ENCODE data around the gene CRYBA4. TPM values are rescaled to one million over a fixed set of nuclear protein-coding genes. Genes with fewer than 3 reads are reported as not detected.

CRYBA4 gene
- total RNA-seq, 6 experiments from 2014 or later = not detected

- no peak for DNase-seq
- no peak for TF ChIP-seq CTCF (IDR thresholded peaks at IDR 0.05)
- Mint-ChIP-seq H3K36me3 (ENCODE audit: low read depth) (no peaks in the 10 kb centered on the region), H3K9me3 (no peaks in the 10 kb centered on the region), H3K4me1 (ENCODE audit: low read depth) (peaks cover 28% of the 10 kb centered on the region), H3K27me3 (ENCODE audit: insufficient read depth) (no peaks in the 10 kb centered on the region; the same call in 1 of the 2 replicates), H3K4me3 (no peak overlapping the region), H3K27ac (no peak overlapping the region)
Measured at GRCh38 chr22:26667140-26667539, 45.4 kb downstream of the CRYBA4 start.

GRCh38 chr22:26669060-26669481 lies 47.3 kb downstream of the CRYBA4 start:
- peaks cover 42% of the 10 kb centered on the region for H3K4me1 Mint-ChIP-seq (ENCODE audit: low read depth)
- peaks cover 1% of the 10 kb centered on the region; the same call in 1 of the 2 replicates for H3K36me3 Mint-ChIP-seq (ENCODE audit: low read depth)
- peaks cover 2% of the 10 kb centered on the region; the same call in 1 of the 2 replicates for H3K27me3 Mint-ChIP-seq (ENCODE audit: insufficient read depth)
- peak; percentile 79 for TF ChIP-seq CTCF (IDR thresholded peaks at IDR 0.05)
- H3K27ac Mint-ChIP-seq = no peak overlapping the region
- no peaks in the 10 kb centered on the region for H3K9me3 Mint-ChIP-seq
- DNase-seq = peak; percentile 82
- no peak overlapping the region for H3K4me3 Mint-ChIP-seq

- no peak for DNase-seq
- no peaks in the 10 kb centered on the region for H3K9me3 Mint-ChIP-seq
Measured at GRCh38 chr22:26670459-26670858, 48.7 kb downstream of the CRYBA4 start.

GRCh38 chr22:26671317-26672059 lies 49.7 kb downstream of the CRYBA4 start:
- Mint-ChIP-seq H3K27me3 (ENCODE audit: insufficient read depth) (peaks cover 2% of the 10 kb centered on the region; the same call in 1 of the 2 replicates), H3K9me3 (no peaks in the 10 kb centered on the region), H3K4me1 (ENCODE audit: low read depth) (peaks cover 46% of the 10 kb centered on the region), H3K27ac (peak overlapping the region; percentile 99), H3K36me3 (ENCODE audit: low read depth) (peaks cover 13% of the 10 kb centered on the region), H3K4me3 (peak overlapping the region; percentile 92; the same call in 1 of the 2 replicates)
- no peak for DNase-seq
- TF ChIP-seq CTCF (IDR thresholded peaks at IDR 0.05) = no peak

More at GRCh38 chr22:26670459-26670858, 48.7 kb downstream of the CRYBA4 start:
- Mint-ChIP-seq H3K36me3 (ENCODE audit: low read depth) (peaks cover 13% of the 10 kb centered on the region), H3K27ac (peak overlapping the region; percentile 3; the same call in 1 of the 2 replicates), H3K4me1 (ENCODE audit: low read depth) (peaks cover 50% of the 10 kb centered on the region), H3K4me3 (no peak overlapping the region), H3K27me3 (ENCODE audit: insufficient read depth) (peaks cover 2% of the 10 kb centered on the region; the same call in 1 of the 2 replicates)
- TF ChIP-seq CTCF (IDR thresholded peaks at IDR 0.05) = no peak

GRCh38 chr22:26672060-26672471 lies 50.3 kb downstream of the CRYBA4 start:
- peaks cover 45% of the 10 kb centered on the region for H3K4me1 Mint-ChIP-seq (ENCODE audit: low read depth)
- H3K27ac Mint-ChIP-seq = peak overlapping the region; percentile 99
- H3K36me3 Mint-ChIP-seq (ENCODE audit: low read depth) = peaks cover 13% of the 10 kb centered on the region
- no peak for TF ChIP-seq CTCF (IDR thresholded peaks at IDR 0.05)
- peak overlapping the region; percentile 92 for H3K4me3 Mint-ChIP-seq
- peaks cover 2% of the 10 kb centered on the region; the same call in 1 of the 2 replicates for H3K27me3 Mint-ChIP-seq (ENCODE audit: insufficient read depth)
- no peak for DNase-seq
- no peaks in the 10 kb centered on the region for H3K9me3 Mint-ChIP-seq
